Gastrocnemius medialis (tissue), 4 donors: Measurements from ENCODE around the gene TOR4A. TPM values are rescaled to one million over a fixed set of nuclear protein-coding genes. Genes with fewer than 3 reads are reported as not detected.

ENCODE experiments used
- ATAC-seq, 2 donors: fragments of 150-250 bp; one replicate each; pipeline ENCODE4 v1.9.1; 2016
- DNase-seq, 2 donors: peaks; one replicate each; pipeline ENCODE4 v3.0.0-alpha.2; 2019
- H3K27ac ChIP-seq, 4 donors: fragments of 200-600 bp; sonication (generic); 1 replicate in 1 of 4; 2 replicates in 3 of 4; pipeline ENCODE4 v1.5.1; 2016 to 2018; ENCODE audit warnings: mild to moderate bottlenecking in 2 of 4, moderate library complexity in 1 of 4
- H3K27me3 ChIP-seq, 3 donors: fragments of 200-600 bp; sonication (generic) in 2 of 3; 1 replicate in 1 of 3; 2 replicates in 2 of 3; pipeline versions ENCODE4 v1.5.1 to v1.6.0; 2016 to 2019; ENCODE audit warnings: mild to moderate bottlenecking in 1 of 3, moderate library complexity in 1 of 3
- H3K36me3 ChIP-seq, 2 donors: fragments of 200-600 bp; sonication (generic) in 1 of 2; one replicate each; pipeline ENCODE4 v1.5.1; 2017 to 2018
- H3K4me1 ChIP-seq, 2 donors: fragments of 200-600 bp; sonication (generic) in 1 of 2; one replicate each; pipeline ENCODE4 v1.5.1; 2016 to 2017; ENCODE audit warnings: mild to moderate bottlenecking in 2 of 2
- H3K4me3 ChIP-seq, 4 donors: fragments of 200-600 bp; sonication (generic) in 3 of 4; 1 replicate in 1 of 4; 2 replicates in 3 of 4; pipeline ENCODE4 v1.5.1; 2016 to 2019; ENCODE audit warnings: mild to moderate bottlenecking in 2 of 4
- H3K9me3 ChIP-seq, 3 donors: fragments of 200-600 bp; sonication (generic) in 2 of 3; 1 replicate in 1 of 3; 2 replicates in 2 of 3; pipeline ENCODE4 v1.5.1; 2016 to 2019
- POLR2A ChIP-seq, 2 donors: fragments of 450-650 bp; IDR thresholded peaks; one replicate each; pipeline ENCODE4 v1.6.1; 2017; ENCODE audit warnings: antibody characterized with exemption in 2 of 2, mild to moderate bottlenecking in 2 of 2, moderate library complexity in 2 of 2
- in situ Hi-C, 4 donors: fragments of 200-750 bp; cut with MboI; loops; one replicate each; pipeline versions ENCODE4 v1.15.0 to v1.8.0; 2017; ENCODE audit warnings: low sequenced_read_pairs in 4 of 4
- intact Hi-C: fragments of 100-400 bp; cut with DNase I; formaldehyde crosslinking; loops from one replicate; pipeline ENCODE4 v1.15.1; 2023; ENCODE audit warnings: low total_unique reads
- total RNA-seq, 4 donors: library from RNA; depleted of rRNA; stranded (reverse); fragments of >200 nt; gene quantifications; one replicate each; pipeline versions ENCODE4 v1.1.0 to v1.2.3, GENCODE V29; 2016
- TF ChIP-seq, protein P1 (sequence below), 5 experiments: fragments of 450-650 bp in 3 of 5; fragments of 200-600 bp in 2 of 5; sonication (generic) in 2 of 5; IDR thresholded peaks in 4 of 5; conservative IDR thresholded peaks in 1 of 5; 1 replicate in 4 of 5; 2 replicates in 1 of 5; pipeline ENCODE4 v1.5.1; 2016 to 2019; ENCODE audit warnings: antibody characterized with exemption in 5 of 5, mild to moderate bottlenecking in 3 of 5, moderate library complexity in 3 of 5

TOR4A gene
- total RNA-seq, 4 donors from 2014 or later, result 1.2 to 2.8 (median 1.7) TPM

- H3K27ac ChIP-seq, result no peak overlapping the region
- ATAC-seq (no peak), DNase-seq (no peak)
- peak overlapping the region; percentile 34 to 50 (median 41) for H3K4me3 ChIP-seq
- intact Hi-C loops (loop anchor here (2.0 to 10.0 kb wide), 2 partner anchors 27 to 451 kb away; no protein-coding TSS in a partner anchor), in situ Hi-C loops (loop anchor here in 2 of 4 donors (10.0 kb wide), 1 partner anchor 121 kb away; the partner anchor contains the start of gene DPP7 (in 2 of the 2))
- peaks cover 38 to 47% of the 10 kb centered on the region in 2 donors for H3K4me1 ChIP-seq
- no peak for TF ChIP-seq POLR2A (IDR thresholded peaks at IDR 0.05)
- TF ChIP-seq, protein P1, sequence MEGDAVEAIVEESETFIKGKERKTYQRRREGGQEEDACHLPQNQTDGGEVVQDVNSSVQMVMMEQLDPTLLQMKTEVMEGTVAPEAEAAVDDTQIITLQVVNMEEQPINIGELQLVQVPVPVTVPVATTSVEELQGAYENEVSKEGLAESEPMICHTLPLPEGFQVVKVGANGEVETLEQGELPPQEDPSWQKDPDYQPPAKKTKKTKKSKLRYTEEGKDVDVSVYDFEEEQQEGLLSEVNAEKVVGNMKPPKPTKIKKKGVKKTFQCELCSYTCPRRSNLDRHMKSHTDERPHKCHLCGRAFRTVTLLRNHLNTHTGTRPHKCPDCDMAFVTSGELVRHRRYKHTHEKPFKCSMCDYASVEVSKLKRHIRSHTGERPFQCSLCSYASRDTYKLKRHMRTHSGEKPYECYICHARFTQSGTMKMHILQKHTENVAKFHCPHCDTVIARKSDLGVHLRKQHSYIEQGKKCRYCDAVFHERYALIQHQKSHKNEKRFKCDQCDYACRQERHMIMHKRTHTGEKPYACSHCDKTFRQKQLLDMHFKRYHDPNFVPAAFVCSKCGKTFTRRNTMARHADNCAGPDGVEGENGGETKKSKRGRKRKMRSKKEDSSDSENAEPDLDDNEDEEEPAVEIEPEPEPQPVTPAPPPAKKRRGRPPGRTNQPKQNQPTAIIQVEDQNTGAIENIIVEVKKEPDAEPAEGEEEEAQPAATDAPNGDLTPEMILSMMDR (IDR thresholded peaks at IDR 0.05 in 4 of 5, conservative IDR thresholded peaks at IDR 0.05 in 1 of 5), result no peak
- H3K27me3 ChIP-seq, result peaks cover 3 to 25% (median 6%) of the 10 kb centered on the region in 3 donors
- H3K9me3 ChIP-seq, result no peaks in the 10 kb centered on the region
- no peaks in the 10 kb centered on the region for H3K36me3 ChIP-seq
Measured at GRCh38 chr9:137235424-137236237, 41.9 kb upstream of the TOR4A start.

GRCh38 chr9:137236238-137236935, 41.1 kb upstream of the TOR4A start:
- ATAC-seq, result peak; percentile 17 to 27
- DNase-seq, result peak; percentile 76 to 85
- Histone ChIP-seq H3K27ac (peak overlapping the region; percentile 63 to 79 (median 78)), H3K36me3 (no peaks in the 10 kb centered on the region), H3K4me3 (peak overlapping the region; percentile 34 to 50 (median 41)), H3K9me3 (no peaks in the 10 kb centered on the region), H3K4me1 (peaks cover 38 to 47% of the 10 kb centered on the region in 2 donors), H3K27me3 (peaks cover 0 to 19% (median 0%) of the 10 kb centered on the region in 3 donors)
- intact Hi-C loops (loop anchor here (2.0 to 10.0 kb wide), 2 partner anchors 26 to 452 kb away; no protein-coding TSS in a partner anchor), in situ Hi-C loops (loop anchor here in 2 of 4 donors (10.0 kb wide), 1 partner anchor 122 kb away; the partner anchor contains the start of gene DPP7 (in 2 of the 2))
- TF ChIP-seq POLR2A (IDR thresholded peaks at IDR 0.05), result no peak
- TF ChIP-seq, protein P1 (IDR thresholded peaks at IDR 0.05 in 4 of 5, conservative IDR thresholded peaks at IDR 0.05 in 1 of 5), result peak; percentile 98 to 100 (median 99)

DNA sequence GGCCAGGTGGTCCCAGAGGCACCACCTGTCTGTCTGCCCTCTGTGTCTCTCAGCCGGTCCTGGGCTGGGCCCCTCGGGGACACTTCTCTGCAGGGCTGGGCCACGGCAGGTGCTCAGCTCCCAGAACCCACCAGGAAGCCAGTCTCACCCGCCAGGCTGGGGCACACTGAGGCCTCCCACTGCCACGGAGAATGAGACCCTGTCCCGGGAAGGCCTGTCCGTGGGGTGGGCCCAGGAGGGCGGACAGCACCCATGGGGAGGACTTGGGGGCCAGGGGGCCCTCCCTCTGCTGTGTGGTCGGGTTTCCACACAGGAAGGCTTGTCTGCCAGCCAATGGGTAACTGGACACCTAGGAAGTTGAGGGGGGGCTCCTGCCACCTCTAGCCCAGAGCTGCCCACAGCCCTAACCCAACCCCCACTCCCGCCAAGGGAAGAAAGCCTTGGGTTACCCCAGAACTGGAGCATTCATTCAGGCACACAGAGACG, 40.5 kb upstream of the TOR4A start:
- Histone ChIP-seq H3K36me3 (peaks cover 0 to 4% of the 10 kb centered on the region in 2 donors), H3K27ac (peak overlapping the region; percentile 63 to 79 (median 78)), H3K4me1 (peaks cover 38 to 50% of the 10 kb centered on the region in 2 donors), H3K27me3 (peaks cover 0 to 19% (median 0%) of the 10 kb centered on the region in 3 donors), H3K9me3 (no peaks in the 10 kb centered on the region), H3K4me3 (peak overlapping the region; percentile 26 to 46 (median 35))
- TF ChIP-seq, protein P1 (IDR thresholded peaks at IDR 0.05 in 4 of 5, conservative IDR thresholded peaks at IDR 0.05 in 1 of 5), result no peak
- no peak for TF ChIP-seq POLR2A (IDR thresholded peaks at IDR 0.05)
- intact Hi-C loops (loop anchor here (2.0 to 10.0 kb wide), 2 partner anchors 26 to 452 kb away; no protein-coding TSS in a partner anchor), in situ Hi-C loops (loop anchor here in 2 of 4 donors (10.0 kb wide), 1 partner anchor 122 kb away; the partner anchor contains the start of gene DPP7 (in 2 of the 2))
- DNase-seq, result no peak
- ATAC-seq, result no peak
